C4-2B (cell line): ENCODE results near the gene NEDD4L.

Source experiments
- ZFX ChIP-seq: fragments of 450-650 bp; IDR thresholded peaks from 2 replicates; pipeline ENCODE4 v1.6.1; 2017
- TF ChIP-seq, protein P1 (sequence below): fragments of 450-650 bp; conservative IDR thresholded peaks from 2 replicates; pipeline ENCODE4 v1.5.1; 2017; ENCODE audit warnings: mild to moderate bottlenecking

DNA sequence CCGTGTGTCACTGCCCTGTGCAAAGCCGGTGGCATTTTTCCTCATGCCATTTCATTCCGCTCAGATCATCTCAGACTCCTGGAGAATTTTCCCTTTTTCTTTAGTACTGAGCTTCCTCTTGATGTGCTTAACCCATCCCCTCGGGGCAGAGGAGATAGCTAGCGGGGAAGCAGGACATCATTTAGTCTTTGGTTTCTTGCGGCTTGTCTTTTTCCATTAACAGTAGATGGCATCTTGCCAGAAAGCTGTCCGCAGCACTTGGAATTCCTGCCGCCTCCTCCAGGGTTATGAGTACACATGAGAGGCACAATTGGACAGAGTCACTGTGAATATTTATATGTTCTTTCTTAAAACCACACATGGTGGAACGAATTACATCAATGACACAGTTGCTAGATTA is 358.2 kb downstream of the NEDD4L start:
- TF ChIP-seq, protein P1, sequence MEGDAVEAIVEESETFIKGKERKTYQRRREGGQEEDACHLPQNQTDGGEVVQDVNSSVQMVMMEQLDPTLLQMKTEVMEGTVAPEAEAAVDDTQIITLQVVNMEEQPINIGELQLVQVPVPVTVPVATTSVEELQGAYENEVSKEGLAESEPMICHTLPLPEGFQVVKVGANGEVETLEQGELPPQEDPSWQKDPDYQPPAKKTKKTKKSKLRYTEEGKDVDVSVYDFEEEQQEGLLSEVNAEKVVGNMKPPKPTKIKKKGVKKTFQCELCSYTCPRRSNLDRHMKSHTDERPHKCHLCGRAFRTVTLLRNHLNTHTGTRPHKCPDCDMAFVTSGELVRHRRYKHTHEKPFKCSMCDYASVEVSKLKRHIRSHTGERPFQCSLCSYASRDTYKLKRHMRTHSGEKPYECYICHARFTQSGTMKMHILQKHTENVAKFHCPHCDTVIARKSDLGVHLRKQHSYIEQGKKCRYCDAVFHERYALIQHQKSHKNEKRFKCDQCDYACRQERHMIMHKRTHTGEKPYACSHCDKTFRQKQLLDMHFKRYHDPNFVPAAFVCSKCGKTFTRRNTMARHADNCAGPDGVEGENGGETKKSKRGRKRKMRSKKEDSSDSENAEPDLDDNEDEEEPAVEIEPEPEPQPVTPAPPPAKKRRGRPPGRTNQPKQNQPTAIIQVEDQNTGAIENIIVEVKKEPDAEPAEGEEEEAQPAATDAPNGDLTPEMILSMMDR = no peak
- no peak for TF ChIP-seq ZFX
